Measurements from ENCODE around the gene RAPGEF4. TPM values are rescaled to one million over a fixed set of nuclear protein-coding genes. Genes with fewer than 3 reads are reported as not detected.

Gene RAPGEF4
- total RNA-seq, 1 donor from 2014 or later, result 1.7 TPM

DNA sequence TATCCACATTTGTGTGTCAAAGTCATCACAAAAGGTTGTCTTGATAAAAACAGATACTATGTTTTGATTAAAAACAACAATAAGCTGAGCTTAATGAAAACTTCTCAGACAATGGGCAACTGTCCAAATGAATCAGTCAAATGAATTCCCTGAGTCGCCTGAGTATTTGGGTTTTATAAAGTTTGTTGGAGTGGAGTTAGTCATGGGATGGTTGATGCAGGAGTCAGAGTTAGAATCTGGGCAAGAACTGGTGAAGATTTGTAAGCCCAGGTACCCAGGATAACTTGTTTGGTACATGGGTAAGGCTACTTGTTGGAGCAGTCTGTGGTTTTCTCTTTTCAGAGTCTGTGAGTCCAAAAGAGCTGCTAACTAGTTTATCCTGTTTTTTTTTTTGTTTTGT lies 34.4 kb upstream of the RAPGEF4 start:
- H3K36me3 Mint-ChIP-seq (ENCODE audit: low read depth), result peaks cover 3% of the 10 kb centered on the region
- no peak for DNase-seq (ENCODE audit: low read depth, low spot score)
- no peak overlapping the region for H3K27ac Mint-ChIP-seq (ENCODE audit: unreplicated experiment)
- H3K4me1 Mint-ChIP-seq, result no peaks in the 10 kb centered on the region
- peaks cover 3% of the 10 kb centered on the region for H3K9me3 Mint-ChIP-seq
- TF ChIP-seq, protein P1, sequence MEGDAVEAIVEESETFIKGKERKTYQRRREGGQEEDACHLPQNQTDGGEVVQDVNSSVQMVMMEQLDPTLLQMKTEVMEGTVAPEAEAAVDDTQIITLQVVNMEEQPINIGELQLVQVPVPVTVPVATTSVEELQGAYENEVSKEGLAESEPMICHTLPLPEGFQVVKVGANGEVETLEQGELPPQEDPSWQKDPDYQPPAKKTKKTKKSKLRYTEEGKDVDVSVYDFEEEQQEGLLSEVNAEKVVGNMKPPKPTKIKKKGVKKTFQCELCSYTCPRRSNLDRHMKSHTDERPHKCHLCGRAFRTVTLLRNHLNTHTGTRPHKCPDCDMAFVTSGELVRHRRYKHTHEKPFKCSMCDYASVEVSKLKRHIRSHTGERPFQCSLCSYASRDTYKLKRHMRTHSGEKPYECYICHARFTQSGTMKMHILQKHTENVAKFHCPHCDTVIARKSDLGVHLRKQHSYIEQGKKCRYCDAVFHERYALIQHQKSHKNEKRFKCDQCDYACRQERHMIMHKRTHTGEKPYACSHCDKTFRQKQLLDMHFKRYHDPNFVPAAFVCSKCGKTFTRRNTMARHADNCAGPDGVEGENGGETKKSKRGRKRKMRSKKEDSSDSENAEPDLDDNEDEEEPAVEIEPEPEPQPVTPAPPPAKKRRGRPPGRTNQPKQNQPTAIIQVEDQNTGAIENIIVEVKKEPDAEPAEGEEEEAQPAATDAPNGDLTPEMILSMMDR (conservative IDR thresholded peaks at IDR 0.05), result no peak
- no peaks in the 10 kb centered on the region for H3K27me3 Mint-ChIP-seq (ENCODE audit: low read depth)
- H3K4me3 Mint-ChIP-seq, result no peak overlapping the region

DNA sequence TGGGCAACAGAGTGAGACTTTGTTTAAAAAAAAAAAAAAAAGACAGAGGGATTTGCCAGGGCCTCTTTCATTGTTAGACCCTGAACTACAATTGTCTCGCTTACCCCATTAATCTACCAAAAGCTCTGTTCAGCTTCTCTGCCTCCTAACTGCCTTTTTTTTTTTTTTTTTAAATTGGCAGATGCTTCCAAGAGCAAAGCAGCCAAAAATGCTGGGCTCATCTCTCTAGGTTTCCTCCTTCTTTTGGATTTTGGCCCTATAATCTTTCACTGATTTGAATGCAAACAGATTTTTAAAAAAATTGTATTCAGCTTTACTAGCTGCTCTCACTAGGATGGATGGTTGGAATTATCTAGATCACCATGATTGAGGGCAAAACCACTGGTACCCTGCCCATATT lies 33.2 kb upstream of the RAPGEF4 start:
- Mint-ChIP-seq H3K9me3 (peaks cover 3% of the 10 kb centered on the region), H3K27me3 (ENCODE audit: low read depth) (no peaks in the 10 kb centered on the region), H3K4me1 (no peaks in the 10 kb centered on the region), H3K27ac (ENCODE audit: unreplicated experiment) (no peak overlapping the region), H3K36me3 (ENCODE audit: low read depth) (peaks cover 3% of the 10 kb centered on the region), H3K4me3 (no peak overlapping the region)
- TF ChIP-seq, protein P1 (conservative IDR thresholded peaks at IDR 0.05), result no peak
- DNase-seq (ENCODE audit: low read depth, low spot score), result no peak

DNA sequence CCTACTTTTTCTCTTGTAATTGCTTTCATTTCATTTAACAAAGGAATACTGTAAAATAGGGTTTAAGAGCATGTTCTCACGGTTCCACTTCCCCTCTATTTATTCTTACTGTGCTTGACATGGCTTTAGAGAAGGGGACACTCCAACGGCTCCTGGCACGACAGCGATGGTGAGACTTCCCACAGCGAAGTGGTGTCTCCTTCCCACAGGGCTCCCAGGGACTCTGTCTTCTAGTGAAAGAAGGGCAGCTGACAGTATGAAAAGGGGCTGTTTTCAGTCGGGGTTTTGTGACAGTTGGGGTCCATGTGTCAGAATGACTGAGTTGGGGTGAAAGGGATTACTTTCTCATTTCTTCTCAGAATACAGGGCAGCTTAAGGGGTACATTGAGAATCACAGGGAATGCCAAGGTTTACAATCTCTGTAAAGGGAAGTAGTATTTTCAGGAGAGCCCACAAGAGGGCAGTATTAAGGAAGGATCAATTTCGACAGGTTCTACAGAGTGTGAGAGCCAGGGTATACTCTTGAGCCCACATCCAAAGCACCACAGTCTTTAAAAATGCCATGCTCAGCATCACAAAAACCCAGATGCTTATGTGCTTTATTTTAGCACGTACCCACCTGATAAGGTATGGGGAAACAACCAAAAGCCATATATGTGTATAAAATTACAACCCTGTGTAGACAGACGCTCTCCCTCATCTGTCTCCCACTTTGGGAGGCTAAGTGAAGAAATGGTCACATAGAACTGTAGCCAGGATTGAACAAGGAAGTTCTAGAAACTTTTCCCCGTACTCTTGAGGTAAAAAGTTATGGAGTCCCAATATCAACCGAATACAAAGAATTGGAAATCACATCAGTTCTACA lies 31.3 kb upstream of the RAPGEF4 start:
- H3K27me3 Mint-ChIP-seq (ENCODE audit: low read depth), result no peaks in the 10 kb centered on the region
- H3K27ac Mint-ChIP-seq (ENCODE audit: unreplicated experiment), result no peak overlapping the region
- TF ChIP-seq, protein P1 (conservative IDR thresholded peaks at IDR 0.05), result peak; percentile 65
- H3K9me3 Mint-ChIP-seq, result peaks cover 3% of the 10 kb centered on the region
- peaks cover 3% of the 10 kb centered on the region for H3K36me3 Mint-ChIP-seq (ENCODE audit: low read depth)
- H3K4me1 Mint-ChIP-seq, result no peaks in the 10 kb centered on the region
- peak; percentile 26 for DNase-seq (ENCODE audit: low read depth, low spot score)
- H3K4me3 Mint-ChIP-seq, result no peak overlapping the region

DNA sequence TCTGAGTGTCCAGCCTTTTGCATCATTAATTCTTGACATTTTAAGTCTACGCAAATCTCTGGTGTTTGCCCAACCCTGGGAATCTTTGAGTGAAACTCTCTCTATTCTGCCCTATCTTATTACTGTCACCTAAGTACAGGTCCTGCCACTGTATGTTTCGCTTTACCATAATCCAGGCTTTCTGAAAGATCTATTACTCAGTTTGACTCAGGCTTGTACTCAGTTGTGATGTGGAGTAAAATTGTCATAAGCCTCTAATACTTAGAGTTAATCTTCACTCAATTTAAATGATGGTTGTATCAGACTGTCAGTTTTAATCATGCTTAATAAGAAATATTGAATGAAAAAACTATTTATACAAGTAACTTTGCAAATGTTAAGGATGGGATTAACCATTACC lies 30.3 kb upstream of the RAPGEF4 start:
- TF ChIP-seq, protein P1 (conservative IDR thresholded peaks at IDR 0.05), result no peak
- Mint-ChIP-seq H3K4me3 (no peak overlapping the region), H3K27ac (ENCODE audit: unreplicated experiment) (no peak overlapping the region), H3K36me3 (ENCODE audit: low read depth) (peaks cover 3% of the 10 kb centered on the region), H3K4me1 (no peaks in the 10 kb centered on the region), H3K9me3 (peaks cover 3% of the 10 kb centered on the region), H3K27me3 (ENCODE audit: low read depth) (no peaks in the 10 kb centered on the region)
- DNase-seq (ENCODE audit: low read depth, low spot score), result no peak

DNA sequence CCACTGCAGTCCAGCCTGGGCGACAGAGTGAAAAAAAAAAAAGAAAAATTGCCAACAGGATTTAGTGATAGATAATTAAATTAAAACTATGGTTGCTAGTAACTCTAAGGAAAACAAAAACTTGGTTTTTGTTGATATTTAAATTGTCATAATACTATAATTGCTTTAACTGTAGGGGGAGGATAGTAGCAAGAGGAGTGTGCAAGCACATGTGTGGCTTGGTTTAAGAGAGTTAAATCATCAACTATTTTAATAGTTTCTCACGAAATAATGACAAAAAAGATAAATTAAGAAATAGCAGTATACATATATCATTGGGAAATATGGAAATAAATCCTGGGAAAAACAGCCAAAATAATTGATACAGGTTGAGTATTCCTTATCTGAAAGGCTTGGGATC lies 27.4 kb upstream of the RAPGEF4 start:
- Mint-ChIP-seq H3K27ac (ENCODE audit: unreplicated experiment) (no peak overlapping the region), H3K4me3 (no peak overlapping the region), H3K27me3 (ENCODE audit: low read depth) (no peaks in the 10 kb centered on the region), H3K36me3 (ENCODE audit: low read depth) (no peaks in the 10 kb centered on the region), H3K9me3 (no peaks in the 10 kb centered on the region), H3K4me1 (no peaks in the 10 kb centered on the region)
- TF ChIP-seq, protein P1 (conservative IDR thresholded peaks at IDR 0.05), result no peak
- DNase-seq (ENCODE audit: low read depth, low spot score), result no peak
